ENCODE data around the gene TOR4A.
"Not testable (repeated sequence)": the region's sequence is repeated elsewhere in the genome, so short reads cannot be mapped to it uniquely, and the experiment has no call there.

GRCh38 chr9:137329590-137329989 is 52.1 kb downstream of the TOR4A start:
- TF ChIP-seq EZH2 (IDR thresholded peaks at IDR 0.05; ENCODE audit: borderline replicate concordance, low read depth, low read length, severe bottlenecking) = not testable (repeated sequence)
- TF ChIP-seq, protein P1, sequence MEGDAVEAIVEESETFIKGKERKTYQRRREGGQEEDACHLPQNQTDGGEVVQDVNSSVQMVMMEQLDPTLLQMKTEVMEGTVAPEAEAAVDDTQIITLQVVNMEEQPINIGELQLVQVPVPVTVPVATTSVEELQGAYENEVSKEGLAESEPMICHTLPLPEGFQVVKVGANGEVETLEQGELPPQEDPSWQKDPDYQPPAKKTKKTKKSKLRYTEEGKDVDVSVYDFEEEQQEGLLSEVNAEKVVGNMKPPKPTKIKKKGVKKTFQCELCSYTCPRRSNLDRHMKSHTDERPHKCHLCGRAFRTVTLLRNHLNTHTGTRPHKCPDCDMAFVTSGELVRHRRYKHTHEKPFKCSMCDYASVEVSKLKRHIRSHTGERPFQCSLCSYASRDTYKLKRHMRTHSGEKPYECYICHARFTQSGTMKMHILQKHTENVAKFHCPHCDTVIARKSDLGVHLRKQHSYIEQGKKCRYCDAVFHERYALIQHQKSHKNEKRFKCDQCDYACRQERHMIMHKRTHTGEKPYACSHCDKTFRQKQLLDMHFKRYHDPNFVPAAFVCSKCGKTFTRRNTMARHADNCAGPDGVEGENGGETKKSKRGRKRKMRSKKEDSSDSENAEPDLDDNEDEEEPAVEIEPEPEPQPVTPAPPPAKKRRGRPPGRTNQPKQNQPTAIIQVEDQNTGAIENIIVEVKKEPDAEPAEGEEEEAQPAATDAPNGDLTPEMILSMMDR (IDR thresholded peaks at IDR 0.05; ENCODE audit: borderline replicate concordance, extremely low read depth, low read length, poor library complexity, severe bottlenecking) = not testable (repeated sequence)
